Measurements from ENCODE around the gene NLK.
"Not testable (repeated sequence)": the region's sequence is repeated elsewhere in the genome, so short reads cannot be mapped to it uniquely, and the experiment has no call there.

The NLK gene

GRCh38 chr17:28236033-28236653, 193.7 kb downstream of the NLK start:
- DNase-seq = not testable (repeated sequence)

- DNase-seq = not testable (repeated sequence)
Observed at GRCh38 chr17:28238547-28239270, 196.2 kb downstream of the NLK start.

DNA sequence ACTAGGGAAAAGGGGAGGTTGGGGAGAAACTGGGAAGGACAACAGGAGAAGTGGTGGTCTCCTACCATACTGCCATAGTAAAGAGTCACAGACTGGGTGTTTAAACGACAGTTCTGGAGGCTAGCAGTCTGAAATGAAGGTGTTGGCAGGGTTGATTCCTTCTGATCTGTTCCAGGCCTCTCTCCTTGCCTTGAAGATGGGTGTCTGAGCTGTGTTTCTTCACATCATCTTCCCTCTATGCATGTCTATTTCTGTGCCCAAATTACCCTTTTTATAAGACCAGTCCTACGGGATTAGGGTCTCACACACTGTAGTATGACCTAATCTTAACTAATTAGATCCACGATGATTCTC, 196.8 kb downstream of the NLK start:
- no peak for DNase-seq

DNA sequence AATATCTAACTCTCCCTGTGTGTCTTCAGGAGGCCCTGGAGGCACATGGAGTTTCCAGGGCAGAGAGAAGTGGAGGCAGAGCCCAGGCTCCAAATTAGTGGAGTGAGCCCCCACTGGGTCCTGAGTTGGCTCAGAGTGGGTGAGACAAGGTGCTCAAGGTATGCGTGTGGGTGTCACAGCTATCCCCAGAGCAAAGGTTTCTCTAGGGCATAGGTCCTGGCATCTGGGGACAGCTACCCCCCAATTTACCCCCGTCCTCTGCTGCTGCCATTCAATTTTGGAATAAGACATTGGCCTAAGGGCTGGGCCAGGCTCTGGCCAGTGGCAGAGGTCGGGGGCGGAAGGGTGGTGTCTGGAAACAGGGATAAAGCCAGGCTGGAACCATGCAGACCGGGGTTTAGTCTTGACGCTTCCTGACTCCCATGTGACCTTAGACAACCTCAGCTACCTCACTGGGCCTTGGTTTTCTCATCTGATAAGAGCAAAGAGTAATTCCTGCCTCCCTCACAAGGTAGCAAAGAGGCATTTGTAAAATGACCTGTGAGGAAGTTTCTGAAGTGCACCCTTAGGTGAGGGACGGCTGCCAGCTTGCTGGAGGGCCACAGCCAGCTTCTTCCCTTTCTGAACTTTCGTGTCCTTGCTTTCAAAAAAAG, 198.3 kb downstream of the NLK start:
- no peak for DNase-seq

DNA sequence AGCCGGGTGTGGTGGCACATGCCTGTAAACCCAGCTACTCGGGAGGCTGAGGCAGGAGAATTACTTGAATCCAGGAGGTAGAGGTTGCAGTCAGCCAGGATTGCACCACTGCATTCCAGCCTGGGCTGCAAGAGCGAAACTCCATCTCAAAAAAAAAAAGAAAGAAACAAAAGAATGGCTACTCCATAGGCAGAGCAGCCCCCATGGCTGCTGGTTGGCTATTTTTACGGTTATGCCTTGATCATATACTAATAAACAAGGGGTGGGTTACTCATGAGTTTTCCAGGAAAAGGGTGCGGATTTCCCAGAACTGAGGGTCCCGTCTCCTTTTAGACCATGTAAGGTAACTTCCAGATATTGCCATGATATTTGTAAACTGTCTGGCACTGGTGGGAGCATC, 200.3 kb downstream of the NLK start:
- DNase-seq = no peak

- DNase-seq = not testable (repeated sequence)
Observed at GRCh38 chr17:28243268-28243667, 200.8 kb downstream of the NLK start.

- DNase-seq = no peak
Observed at GRCh38 chr17:28244446-28244845, 202.0 kb downstream of the NLK start.

Measured in CD4-positive, alpha-beta T cell treated with Interleukin-10 for 1 hour (primary cell).